WERI-Rb-1 (cell line): ENCODE data around the gene PSAP.
"Not testable (repeated sequence)": the region's sequence is repeated elsewhere in the genome, so short reads cannot be mapped to it uniquely, and the experiment has no call there.

ENCODE experiments used
- DNase-seq: peaks from one replicate; pipeline ENCODE4 v3.0.0-alpha.2; 2020
- H3K27ac ChIP-seq: fragments of 250-450 bp; sonication (Bioruptor Pico); 2 replicates; pipeline ENCODE4 v1.5.1; 2020; ENCODE audit warnings: mild to moderate bottlenecking, moderate library complexity
- H3K27me3 ChIP-seq: fragments of 250-450 bp; sonication (Bioruptor Pico); 2 replicates; pipeline ENCODE4 v1.5.1; 2021; ENCODE audit warnings: mild to moderate bottlenecking, low read depth, moderate library complexity; ENCODE audit not compliant: insufficient read depth, severe bottlenecking
- H3K36me3 ChIP-seq: fragments of 250-450 bp; sonication (Bioruptor Pico); 2 replicates; pipeline ENCODE4 v1.5.1; 2020; ENCODE audit warnings: mild to moderate bottlenecking, moderate library complexity
- H3K4me3 ChIP-seq: 2 replicates; pipeline ENCODE4 v1.5.1; 2011; ENCODE audit warnings: low read depth, mild to moderate bottlenecking, control low read depth, low read length
- H3K9me3 ChIP-seq: fragments of 250-450 bp; sonication (Bioruptor Pico); 2 replicates; pipeline ENCODE4 v1.5.1; 2021; ENCODE audit warnings: mild to moderate bottlenecking, moderate library complexity; ENCODE audit not compliant: severe bottlenecking
- CTCF ChIP-seq: IDR thresholded peaks from 2 replicates; pipeline ENCODE4 v1.5.1; 2011; ENCODE audit warnings: low read depth, mild to moderate bottlenecking, control low read depth, inconsistent platforms, low read length

The PSAP gene

GRCh38 chr10:71877821-71878220 is 26.8 kb upstream of the PSAP start:
- Histone ChIP-seq H3K27me3 (no peaks in the 10 kb centered on the region), H3K4me3 (no peak overlapping the region), H3K36me3 (no peaks in the 10 kb centered on the region), H3K27ac (no peak overlapping the region), H3K9me3 (peaks cover 8% of the 10 kb centered on the region)
- TF ChIP-seq CTCF, result no peak
- DNase-seq, result no peak

- H3K4me3 ChIP-seq, H3K36me3 ChIP-seq, H3K9me3 ChIP-seq, DNase-seq, H3K27me3 ChIP-seq: not testable (repeated sequence)
- H3K27ac ChIP-seq, result peak overlapping the region; percentile 75
Measured at GRCh38 chr10:71874680-71875354, 23.8 kb upstream of the PSAP start.

- no peak for TF ChIP-seq CTCF
- Histone ChIP-seq H3K9me3 (peaks cover 8% of the 10 kb centered on the region), H3K4me3 (no peak overlapping the region), H3K27me3 (no peaks in the 10 kb centered on the region), H3K36me3 (no peaks in the 10 kb centered on the region), H3K27ac (peak overlapping the region; percentile 75)
- no peak for DNase-seq
Measured at GRCh38 chr10:71873582-71874211, 22.6 kb upstream of the PSAP start.

- H3K9me3 ChIP-seq, DNase-seq, H3K27me3 ChIP-seq, H3K4me3 ChIP-seq, H3K27ac ChIP-seq, H3K36me3 ChIP-seq: not testable (repeated sequence)
Measured at GRCh38 chr10:71869601-71870000, 18.6 kb upstream of the PSAP start.

- no peaks in the 10 kb centered on the region for H3K9me3 ChIP-seq
- H3K4me3 ChIP-seq, result no peak overlapping the region
- DNase-seq, result peak; percentile 43
- no peaks in the 10 kb centered on the region for H3K36me3 ChIP-seq
- no peak for TF ChIP-seq CTCF
- H3K27ac ChIP-seq, result peak overlapping the region; percentile 78
- H3K27me3 ChIP-seq, result no peaks in the 10 kb centered on the region
Measured at GRCh38 chr10:71868192-71868697, 17.2 kb upstream of the PSAP start.

GRCh38 chr10:71865561-71866041 is 14.6 kb upstream of the PSAP start:
- no peak for TF ChIP-seq CTCF
- Histone ChIP-seq H3K36me3 (no peaks in the 10 kb centered on the region), H3K4me3 (no peak overlapping the region), H3K9me3 (no peaks in the 10 kb centered on the region), H3K27me3 (no peaks in the 10 kb centered on the region), H3K27ac (no peak overlapping the region)
- DNase-seq, result no peak
